ENCODE data around the gene CYCS. TPM values are rescaled to one million over a fixed set of nuclear protein-coding genes. Genes with fewer than 3 reads are reported as not detected.

The CYCS gene
- total and polyA plus RNA-seq, 2 donors (not counting 1 experiment from before 2014, with no cell fraction given) = 46.7 to 51.3 TPM

GRCh38 chr7:25095516-25096345, 29.3 kb downstream of the CYCS start:
- no peak overlapping the region for H3K4me3 Mint-ChIP-seq
- ATAC-seq (ENCODE audit: low read depth) = no peak
- no peak for DNase-seq
- Histone ChIP-seq H3K9ac (ENCODE audit: low read length) (no peak overlapping the region), H3K27ac (ENCODE audit: low read length in 2 of 2) (no peak overlapping the region), H3K27me3 (replicated peaks in 1 of 4; ENCODE audit: control extremely low read depth in 1 of 4, control insufficient read depth in 3 of 4, insufficient read depth in 4 of 4, low read length in 3 of 4) (no peaks in the 10 kb centered on the region), H3K4me1 (ENCODE audit: control insufficient read depth in 2 of 2, insufficient read depth in 2 of 2, low read length in 2 of 2) (peaks cover 0 to 7% of the 10 kb centered on the region in 2 donors), H4K20me1 (ENCODE audit: control insufficient read depth, insufficient read depth, low read length, poor library complexity, severe bottlenecking) (no peaks in the 10 kb centered on the region), H3K4me2 (replicated peaks; ENCODE audit: low read depth, low read length, poor library complexity, severe bottlenecking) (no peak overlapping the region), H3K79me2 (ENCODE audit: control insufficient read depth, insufficient read depth, low read length) (no peaks in the 10 kb centered on the region), H3K36me3 (replicated peaks in 1 of 2; ENCODE audit: control extremely low read depth in 1 of 2, control insufficient read depth in 1 of 2, extremely low read depth in 1 of 2, insufficient read depth in 2 of 2, low read length in 1 of 2) (no peaks in the 10 kb centered on the region), H3K9me3 (ENCODE audit: control extremely low read depth in 1 of 3, control insufficient read depth in 2 of 3, insufficient read depth in 1 of 3, low read length in 2 of 3) (no peaks in the 10 kb centered on the region), H3K4me3 (ENCODE audit: control extremely low read depth in 1 of 5, extremely low read depth in 1 of 5, insufficient read depth in 1 of 5, low read depth in 2 of 5, low read length in 4 of 5) (no peak overlapping the region), H2AFZ (ENCODE audit: insufficient read depth, low read depth, low read length, poor library complexity, severe bottlenecking) (no peak overlapping the region)
- ChIA-PET POLR2A (interaction anchor here (0.7 kb wide), 1 partner anchor 1818 kb away, joined by 5 read pairs; no protein-coding TSS in a partner anchor), CTCF (interaction anchor here (0.6 to 14.4 kb wide), 16 partner anchors 7 to 378 kb away, joined by 3 to 354 read pairs (median 10); partner anchors contain the start of gene CYCS)
- intact Hi-C loops (cut with micrococcal nuclease) = loop anchor here (10.0 kb wide), 5 partner anchors 111 to 1521 kb away; partner anchors contain the start of gene OSBPL3
- H3K27ac Mint-ChIP-seq = no peak overlapping the region
- WGBS (ENCODE audit: insufficient coverage) = 98% methylated on average over 4 of the region's 5 CpGs
- H3K4me1 Mint-ChIP-seq = peaks cover 6% of the 10 kb centered on the region
- no peaks in the 10 kb centered on the region for H3K27me3 Mint-ChIP-seq
- H3K9me3 Mint-ChIP-seq (ENCODE audit: insufficient read depth) = no peaks in the 10 kb centered on the region
- no peak for TF ChIP-seq EZH2 (IDR thresholded peaks at IDR 0.05; ENCODE audit: borderline replicate concordance, insufficient read depth, low read depth, low read length, poor library complexity, severe bottlenecking)
- TF ChIP-seq, protein P1, sequence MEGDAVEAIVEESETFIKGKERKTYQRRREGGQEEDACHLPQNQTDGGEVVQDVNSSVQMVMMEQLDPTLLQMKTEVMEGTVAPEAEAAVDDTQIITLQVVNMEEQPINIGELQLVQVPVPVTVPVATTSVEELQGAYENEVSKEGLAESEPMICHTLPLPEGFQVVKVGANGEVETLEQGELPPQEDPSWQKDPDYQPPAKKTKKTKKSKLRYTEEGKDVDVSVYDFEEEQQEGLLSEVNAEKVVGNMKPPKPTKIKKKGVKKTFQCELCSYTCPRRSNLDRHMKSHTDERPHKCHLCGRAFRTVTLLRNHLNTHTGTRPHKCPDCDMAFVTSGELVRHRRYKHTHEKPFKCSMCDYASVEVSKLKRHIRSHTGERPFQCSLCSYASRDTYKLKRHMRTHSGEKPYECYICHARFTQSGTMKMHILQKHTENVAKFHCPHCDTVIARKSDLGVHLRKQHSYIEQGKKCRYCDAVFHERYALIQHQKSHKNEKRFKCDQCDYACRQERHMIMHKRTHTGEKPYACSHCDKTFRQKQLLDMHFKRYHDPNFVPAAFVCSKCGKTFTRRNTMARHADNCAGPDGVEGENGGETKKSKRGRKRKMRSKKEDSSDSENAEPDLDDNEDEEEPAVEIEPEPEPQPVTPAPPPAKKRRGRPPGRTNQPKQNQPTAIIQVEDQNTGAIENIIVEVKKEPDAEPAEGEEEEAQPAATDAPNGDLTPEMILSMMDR (IDR thresholded peaks at IDR 0.05) = no peak
